HG03196 (cell line): Measurements from ENCODE around the gene REN.

Experiments used
- ATAC-seq: cut with Tn5 transposase; IDR thresholded peaks from one replicate; pipeline ENCODE4 v1.9.1; 2021; ENCODE audit not compliant: unreplicated experiment

REN gene

GRCh38 chr1:204110894-204111633 lies 55.1 kb downstream of the REN start:
- no peak for ATAC-seq

GRCh38 chr1:204108312-204109141 lies 57.6 kb downstream of the REN start:
- ATAC-seq: no peak

GRCh38 chr1:204107892-204108291 lies 58.2 kb downstream of the REN start:
- ATAC-seq: no peak

DNA sequence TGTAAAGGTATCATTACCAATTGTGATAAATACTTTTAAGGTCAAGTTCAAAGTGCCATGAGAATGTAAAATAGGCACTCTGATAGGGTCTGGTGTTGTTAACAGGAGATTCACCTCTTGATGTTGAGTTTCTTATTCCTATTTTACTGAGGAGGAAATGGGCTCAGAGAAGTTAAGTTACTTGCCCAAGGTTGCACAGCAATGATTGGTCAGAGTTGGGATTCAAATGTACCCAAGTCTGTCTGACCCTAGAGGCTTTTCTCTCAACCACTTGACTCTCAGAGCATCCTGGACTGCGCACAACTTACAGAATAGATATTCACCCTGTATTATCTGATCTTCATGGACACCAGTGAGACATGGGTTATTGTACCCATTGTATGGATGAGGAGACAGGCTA lies 59.3 kb downstream of the REN start:
- no peak for ATAC-seq

GRCh38 chr1:204105131-204105515 lies 61.0 kb downstream of the REN start:
- no peak for ATAC-seq
